HepG2 (cell line): ENCODE measurements around the gene TMEM214. TPM values are rescaled to one million over a fixed set of nuclear protein-coding genes. Genes with fewer than 3 reads are reported as not detected.

Source experiments
- AKNA ChIP-seq: sonication (generic); formaldehyde crosslinking; IDR thresholded peaks from 2 replicates; pipeline ENCODE4 v1.4.0; 2020; ENCODE audit warnings: missing genetic modification reagents, borderline replicate concordance
- ATF1 ChIP-seq: IDR thresholded peaks from 2 replicates; pipeline ENCODE4 v1.6.1; 2016; ENCODE audit warnings: mild to moderate bottlenecking, control low read depth
- CENPX ChIP-seq: sonication (generic); formaldehyde crosslinking; IDR thresholded peaks from 2 replicates; pipeline ENCODE4 v1.9.0; 2021; ENCODE audit warnings: mild to moderate bottlenecking, missing genetic modification reagents, moderate library complexity
- CTCF ChIP-seq: sonication (generic); formaldehyde crosslinking; IDR thresholded peaks from 2 replicates; pipeline ENCODE4 v1.5.0; 2020; ENCODE audit warnings: mild to moderate bottlenecking, missing genetic modification reagents, moderate library complexity
- DPF2 ChIP-seq: sonication (generic); formaldehyde crosslinking; IDR thresholded peaks from 2 replicates; pipeline ENCODE4 v1.4.0; 2020; ENCODE audit warnings: mild to moderate bottlenecking, low read depth, missing genetic modification reagents, borderline replicate concordance
- HES4 ChIP-seq: sonication (generic); formaldehyde crosslinking; IDR thresholded peaks from 2 replicates; pipeline ENCODE4 v1.9.0; 2021; ENCODE audit warnings: mild to moderate bottlenecking, missing genetic modification reagents, borderline replicate concordance
- HNRNPUL1 ChIP-seq: fragments of 200-400 bp; formaldehyde crosslinking; IDR thresholded peaks from 2 replicates; pipeline ENCODE4 v1.6.1; 2017; ENCODE audit warnings: low read depth, mild to moderate bottlenecking, low read length, moderate library complexity
- MAF1 ChIP-seq: sonication (generic); formaldehyde crosslinking; IDR thresholded peaks from 2 replicates; pipeline ENCODE4 v1.5.0; 2020; ENCODE audit warnings: missing genetic modification reagents, borderline replicate concordance
- MZF1 ChIP-seq: sonication (generic); formaldehyde crosslinking; IDR thresholded peaks from 2 replicates; pipeline ENCODE4 v1.8.1; 2023; ENCODE audit warnings: mild to moderate bottlenecking, missing genetic modification reagents, borderline replicate concordance
- PHF20 ChIP-seq: sonication (generic); formaldehyde crosslinking; IDR thresholded peaks from 2 replicates; pipeline ENCODE4 v1.5.0; 2020; ENCODE audit warnings: mild to moderate bottlenecking, missing genetic modification reagents
- TCF7L2 ChIP-seq: IDR thresholded peaks from 2 replicates; pipeline ENCODE4 v1.6.1; 2011; ENCODE audit warnings: mild to moderate bottlenecking, low read depth, low read length, moderate library complexity
- ZNF180 ChIP-seq: sonication (generic); formaldehyde crosslinking; IDR thresholded peaks from 2 replicates; pipeline ENCODE4 v1.4.0; 2020; ENCODE audit warnings: low read depth, missing genetic modification reagents, borderline replicate concordance
- ZNF274 ChIP-seq: sonication (generic); formaldehyde crosslinking; IDR thresholded peaks from 2 replicates; pipeline ENCODE4 v1.5.1; 2020; ENCODE audit warnings: mild to moderate bottlenecking, missing genetic modification reagents
- ZNF549 ChIP-seq: sonication (generic); formaldehyde crosslinking; IDR thresholded peaks from 2 replicates; pipeline ENCODE4 v1.5.0; 2020; ENCODE audit warnings: missing genetic modification reagents
- ZNF562 ChIP-seq: sonication (generic); formaldehyde crosslinking; IDR thresholded peaks from 2 replicates; pipeline ENCODE4 v1.8.0; 2022; ENCODE audit warnings: missing genetic modification reagents, borderline replicate concordance
- ZNF572 ChIP-seq: sonication (generic); formaldehyde crosslinking; IDR thresholded peaks from 2 replicates; pipeline ENCODE4 v1.5.1; 2020; ENCODE audit warnings: mild to moderate bottlenecking, missing genetic modification reagents
- ZNF614 ChIP-seq: IDR thresholded peaks from 2 replicates; pipeline ENCODE4 v1.6.1; 2018; ENCODE audit warnings: missing biosample characterization, missing genetic modification reagents, inconsistent platforms, borderline replicate concordance
- ZNF670 ChIP-seq: sonication (generic); formaldehyde crosslinking; IDR thresholded peaks from 2 replicates; pipeline ENCODE4 v1.8.0; 2022; ENCODE audit warnings: mild to moderate bottlenecking, missing genetic modification reagents, borderline replicate concordance
- ZNF704 ChIP-seq: sonication (generic); formaldehyde crosslinking; IDR thresholded peaks from 2 replicates; pipeline ENCODE4 v1.8.1; 2023; ENCODE audit warnings: mild to moderate bottlenecking, inconsistent platforms, moderate library complexity, missing genetic modification reagents, borderline replicate concordance
- ZNF788 ChIP-seq: sonication (generic); formaldehyde crosslinking; IDR thresholded peaks from 2 replicates; pipeline ENCODE4 v1.5.0; 2020; ENCODE audit warnings: mild to moderate bottlenecking, missing genetic modification reagents, borderline replicate concordance
- polyA plus RNA-seq, 8 experiments: library from polyadenylated mRNA; depleted of rRNA in 3 of 8; stranded (reverse) in 7 of 8; unstranded in 1 of 8; fragments of >200 nt; fragmentation: Illumina TruSeq in 4 of 8; extraction: Trizol in 4 of 8; gene quantifications; 2 replicates each; pipeline versions ENCODE4 v1.2.1 to v1.2.3, GENCODE V29; 2011 to 2016; ENCODE audit warnings: low read depth in 4 of 8, missing spikeins in 1 of 8, mixed read lengths in 1 of 8; ENCODE audit not compliant: insufficient read depth in 1 of 8
- total RNA-seq, 5 experiments: library from RNA; depleted of rRNA; stranded (reverse); fragments of >200 nt; fragmentation: Illumina TruSeq; extraction: Trizol; gene quantifications; 2 replicates each; pipeline ENCODE4 v1.2.3, GENCODE V29; 2016; ENCODE audit warnings: low read depth in 1 of 5

Gene TMEM214
- total and polyA plus RNA-seq, 2 of the 13 experiments (the other 11 are each of a cell fraction or from before 2014, with no cell fraction given), result 58.3 to 132 TPM

- TF ChIP-seq AKNA (CRISPR knock-in tag), result no peak
- no peak for TF ChIP-seq CENPX
- no peak for TF ChIP-seq MZF1 (CRISPR knock-in tag)
- TF ChIP-seq ZNF562 (CRISPR knock-in tag), result no peak
- TF ChIP-seq ZNF670, result peak; percentile 72
- no peak for TF ChIP-seq TCF7L2
- TF ChIP-seq ZNF572 (CRISPR knock-in tag), result no peak; the same call in 1 of the 2 replicates
- TF ChIP-seq CTCF (CRISPR knock-in tag), result peak; percentile 6; the same call in 1 of the 2 replicates
- peak; percentile 72; the same call in 1 of the 2 replicates for TF ChIP-seq MAF1 (CRISPR knock-in tag)
- peak; percentile 66; the same call in 1 of the 2 replicates for TF ChIP-seq ZNF614 (CRISPR knock-in tag)
- TF ChIP-seq DPF2 (CRISPR knock-in tag), result no peak
- TF ChIP-seq ZNF274, result peak; percentile 62; the same call in 1 of the 2 replicates
- no peak for TF ChIP-seq ATF1 (CRISPR knock-in tag)
- peak; percentile 70; the same call in 1 of the 2 replicates for TF ChIP-seq HES4 (CRISPR knock-in tag)
- TF ChIP-seq ZNF180 (CRISPR knock-in tag), result no peak; the same call in 1 of the 2 replicates
- TF ChIP-seq ZNF704 (CRISPR knock-in tag), result no peak
- TF ChIP-seq ZNF549, result no peak
- peak; percentile 81; the same call in 1 of the 2 replicates for TF ChIP-seq ZNF788 (CRISPR knock-in tag)
- no peak for TF ChIP-seq HNRNPUL1
- peak; percentile 69 for TF ChIP-seq PHF20
These were observed at the start of gene TMEM214 (continued) for GRCh38 chr2:27032495-27033252.
